Stomach smooth muscle (tissue), 2 donors: ENCODE measurements around the gene PHLDB2.

Source experiments
- H3K27ac ChIP-seq: one replicate; pipeline ENCODE4 v1.7.0; 2013; ENCODE audit warnings: mild to moderate bottlenecking, low read length, inconsistent platforms
- H3K27me3 ChIP-seq, 2 donors: one replicate each; pipeline ENCODE4 v1.7.0; 2013; ENCODE audit warnings: low read length in 2 of 2; ENCODE audit not compliant: insufficient read depth in 2 of 2, control insufficient read depth in 1 of 2
- H3K36me3 ChIP-seq, 2 donors: one replicate each; pipeline ENCODE4 v1.7.0; 2013; ENCODE audit warnings: low read length in 2 of 2; ENCODE audit not compliant: control insufficient read depth in 2 of 2, insufficient read depth in 2 of 2
- H3K4me1 ChIP-seq: one replicate; pipeline ENCODE4 v1.7.0; 2013; ENCODE audit warnings: low read length; ENCODE audit not compliant: control insufficient read depth, insufficient read depth
- H3K4me3 ChIP-seq, 2 donors: one replicate each; pipeline ENCODE4 v1.7.0; 2013; ENCODE audit warnings: low read length in 2 of 2
- H3K9ac ChIP-seq, 2 donors: one replicate each; pipeline ENCODE4 v1.7.0; 2013; ENCODE audit warnings: low read length in 2 of 2, mild to moderate bottlenecking in 1 of 2
- H3K9me3 ChIP-seq, 2 donors: one replicate each; pipeline ENCODE4 v1.7.0; 2013; ENCODE audit warnings: low read length in 2 of 2; ENCODE audit not compliant: control insufficient read depth in 2 of 2
- donor health status: healthy.
- donor health status: Pancreatic carcinoma.

Gene PHLDB2

DNA sequence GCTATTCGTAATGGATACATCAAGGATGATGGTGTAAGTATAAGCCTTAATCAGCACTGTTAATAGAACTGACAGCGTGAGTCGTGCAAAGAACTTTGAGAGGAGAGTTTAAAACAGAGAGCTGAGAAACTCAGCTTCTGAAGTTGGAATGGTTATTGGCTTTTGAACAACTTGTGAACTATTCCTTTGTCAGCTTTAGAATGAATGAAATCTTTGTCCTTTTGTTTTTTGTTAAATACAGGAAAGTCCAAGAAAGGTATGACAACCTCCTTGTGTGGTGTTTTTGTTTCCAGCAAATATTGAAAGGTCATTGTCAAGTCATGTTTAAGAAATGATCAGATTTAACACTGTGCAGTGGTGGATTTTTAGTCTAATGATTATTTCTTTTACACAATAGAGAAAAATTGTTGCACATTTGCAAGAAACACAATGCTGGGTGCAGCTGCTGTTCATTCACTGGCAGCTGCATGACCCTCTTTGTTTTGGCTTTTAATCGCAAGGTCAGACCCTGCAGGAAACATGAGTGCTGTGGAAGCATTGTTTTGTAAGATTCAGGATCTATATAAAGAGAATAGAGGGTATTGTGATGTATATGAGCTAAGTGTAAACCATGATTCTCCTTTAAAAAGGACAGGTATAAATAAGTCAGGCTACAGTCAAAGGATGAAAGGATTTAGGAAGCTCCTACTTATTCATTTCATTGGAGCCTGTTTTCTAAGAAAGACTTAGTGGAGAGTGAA, 98.1 kb downstream of the PHLDB2 start:
- Histone ChIP-seq H3K4me3 (no peak overlapping the region), H3K9me3 (no peaks in the 10 kb centered on the region), H3K36me3 (peaks cover 17 to 27% of the 10 kb centered on the region in 2 donors), H3K27ac (no peak overlapping the region), H3K4me1 (no peaks in the 10 kb centered on the region), H3K27me3 (no peaks in the 10 kb centered on the region), H3K9ac (no peak overlapping the region)

DNA sequence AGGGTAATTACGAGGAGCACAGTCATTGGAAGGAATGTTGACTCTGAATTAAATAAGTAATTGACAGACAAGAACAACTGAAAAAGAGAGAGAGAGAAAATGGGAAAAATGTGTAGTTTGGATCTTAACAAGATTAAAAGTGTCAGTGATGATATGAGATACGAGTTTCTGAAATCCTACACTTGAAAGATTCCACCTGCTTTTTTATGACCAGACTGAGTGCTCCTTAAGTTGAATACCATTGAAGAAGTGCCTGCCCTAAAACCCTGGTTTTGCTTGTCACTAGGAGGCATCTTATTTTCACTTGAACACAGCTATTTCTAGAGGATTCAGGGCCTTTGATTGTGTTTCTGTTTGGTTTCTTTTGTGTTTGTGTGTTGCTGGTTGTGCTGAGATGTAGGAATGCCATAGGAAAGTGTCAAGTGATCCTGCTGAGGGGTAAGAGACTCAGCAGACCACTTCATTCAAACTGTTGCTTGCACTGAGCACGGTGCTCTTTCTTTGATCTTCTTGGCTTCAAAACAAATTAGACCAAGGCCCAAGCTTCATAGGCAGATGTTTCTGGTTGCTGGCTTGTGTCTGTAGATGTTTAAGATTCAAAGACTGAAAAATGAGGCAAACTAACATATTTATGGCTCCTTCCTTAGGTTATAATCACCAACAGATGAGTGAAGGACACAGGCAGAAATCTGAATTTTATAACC, 102.5 kb downstream of the PHLDB2 start:
- Histone ChIP-seq H3K4me3 (no peak overlapping the region), H3K27ac (no peak overlapping the region), H3K9ac (no peak overlapping the region), H3K36me3 (peaks cover 0 to 21% of the 10 kb centered on the region in 2 donors), H3K4me1 (no peaks in the 10 kb centered on the region), H3K27me3 (no peaks in the 10 kb centered on the region), H3K9me3 (no peaks in the 10 kb centered on the region)

DNA sequence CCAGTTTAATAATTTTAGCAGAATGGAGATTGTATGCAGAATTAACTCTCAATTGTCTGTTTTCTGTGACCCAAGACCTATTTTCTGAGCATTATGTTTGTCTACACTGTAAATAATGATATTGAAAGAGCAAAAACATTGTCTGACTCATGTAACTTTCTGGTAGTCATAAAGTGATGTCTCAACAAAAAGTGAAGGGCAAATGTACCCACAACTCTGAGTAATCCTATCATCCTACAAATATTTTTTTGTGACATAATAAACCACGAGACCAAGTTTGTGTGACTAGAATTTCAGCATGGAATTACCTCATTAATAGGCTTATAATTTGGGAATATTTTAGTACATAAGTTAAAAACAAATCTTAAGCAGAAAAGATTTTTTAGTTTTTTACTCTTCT, 104.4 kb downstream of the PHLDB2 start:
- Histone ChIP-seq H3K4me3 (no peak overlapping the region), H3K4me1 (peaks cover 4% of the 10 kb centered on the region), H3K27me3 (no peaks in the 10 kb centered on the region), H3K36me3 (peaks cover 0 to 21% of the 10 kb centered on the region in 2 donors), H3K9me3 (no peaks in the 10 kb centered on the region), H3K9ac (no peak overlapping the region), H3K27ac (no peak overlapping the region)

DNA sequence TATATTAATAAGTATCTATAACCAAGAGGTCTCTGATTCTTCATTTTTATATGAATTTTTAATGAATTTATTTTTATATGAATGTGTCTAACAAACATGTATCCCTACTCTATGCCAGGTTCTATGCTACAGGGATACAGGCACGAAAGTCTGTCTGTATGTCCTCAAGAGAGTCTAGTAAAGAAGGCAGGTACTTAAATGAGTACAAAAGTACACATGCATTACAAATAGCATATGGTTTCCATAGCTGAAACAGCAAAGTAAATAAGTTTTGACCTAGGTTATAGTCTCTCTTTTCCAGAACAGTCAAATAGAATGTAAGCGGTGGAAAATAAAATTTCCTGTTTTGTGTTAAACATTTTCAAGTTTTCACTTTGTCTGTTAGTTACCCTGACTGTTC, 106.4 kb downstream of the PHLDB2 start:
- Histone ChIP-seq H3K4me3 (no peak overlapping the region), H3K27me3 (no peaks in the 10 kb centered on the region), H3K9ac (no peak overlapping the region), H3K36me3 (peaks cover 5 to 20% of the 10 kb centered on the region in 2 donors), H3K4me1 (peaks cover 4% of the 10 kb centered on the region), H3K9me3 (no peaks in the 10 kb centered on the region), H3K27ac (no peak overlapping the region)

DNA sequence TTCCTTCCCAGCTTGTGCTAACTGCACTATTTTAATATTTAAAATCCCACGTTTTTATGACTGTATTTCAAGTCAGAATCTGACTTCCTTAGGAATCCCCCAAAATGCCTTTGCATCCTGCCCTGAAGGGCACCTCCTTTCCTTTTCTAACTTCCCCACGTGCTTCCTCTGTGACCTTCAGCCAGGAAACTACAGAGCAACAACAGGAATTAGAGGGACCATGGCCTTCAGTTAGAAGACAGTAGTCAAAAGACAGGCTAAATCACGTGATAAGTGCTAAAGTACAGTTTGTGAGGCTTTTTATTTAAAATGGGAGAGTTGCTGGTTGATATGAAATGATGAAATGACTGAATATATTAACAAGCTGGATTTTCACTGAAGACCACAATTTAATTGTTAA, 108.0 kb downstream of the PHLDB2 start:
- Histone ChIP-seq H3K9me3 (no peaks in the 10 kb centered on the region), H3K27me3 (no peaks in the 10 kb centered on the region), H3K36me3 (peaks cover 5 to 20% of the 10 kb centered on the region in 2 donors), H3K4me1 (peaks cover 8% of the 10 kb centered on the region), H3K4me3 (no peak overlapping the region), H3K9ac (no peak overlapping the region), H3K27ac (no peak overlapping the region)

DNA sequence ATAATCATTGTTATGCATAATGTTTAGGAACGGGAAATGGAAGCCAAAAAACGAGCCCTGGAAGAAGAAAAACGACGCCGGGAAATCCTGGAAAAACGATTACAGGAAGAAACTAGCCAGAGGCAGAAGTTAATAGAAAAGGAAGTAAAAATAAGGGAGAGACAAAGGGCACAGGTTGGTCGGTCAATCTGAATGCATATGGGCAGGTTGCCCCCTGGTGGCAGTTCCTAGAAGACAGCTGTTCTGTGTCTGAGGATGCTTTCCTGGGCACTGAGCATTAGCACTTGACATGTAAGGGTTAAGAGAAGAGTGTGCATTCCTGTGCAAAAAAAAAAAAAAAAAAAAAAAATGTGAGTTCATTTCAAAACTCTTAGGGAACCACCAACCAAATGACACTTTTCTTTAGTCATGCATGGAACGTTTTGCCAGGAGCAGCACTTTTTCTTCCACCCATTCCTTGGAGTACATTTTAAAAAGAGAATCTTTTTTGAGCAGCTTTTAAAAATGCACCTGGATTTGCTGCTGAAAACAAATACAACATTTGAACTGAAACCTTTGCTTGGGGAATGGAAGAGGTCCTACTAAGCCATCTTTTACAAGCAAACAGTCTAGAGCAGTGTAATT, 108.7 kb downstream of the PHLDB2 start:
- H3K36me3 ChIP-seq = peaks cover 5 to 19% of the 10 kb centered on the region in 2 donors
- H3K27me3 ChIP-seq = no peaks in the 10 kb centered on the region
- no peak overlapping the region for H3K9ac ChIP-seq
- H3K4me3 ChIP-seq = no peak overlapping the region
- H3K4me1 ChIP-seq = peaks cover 8% of the 10 kb centered on the region
- H3K9me3 ChIP-seq = no peaks in the 10 kb centered on the region
- H3K27ac ChIP-seq = no peak overlapping the region

DNA sequence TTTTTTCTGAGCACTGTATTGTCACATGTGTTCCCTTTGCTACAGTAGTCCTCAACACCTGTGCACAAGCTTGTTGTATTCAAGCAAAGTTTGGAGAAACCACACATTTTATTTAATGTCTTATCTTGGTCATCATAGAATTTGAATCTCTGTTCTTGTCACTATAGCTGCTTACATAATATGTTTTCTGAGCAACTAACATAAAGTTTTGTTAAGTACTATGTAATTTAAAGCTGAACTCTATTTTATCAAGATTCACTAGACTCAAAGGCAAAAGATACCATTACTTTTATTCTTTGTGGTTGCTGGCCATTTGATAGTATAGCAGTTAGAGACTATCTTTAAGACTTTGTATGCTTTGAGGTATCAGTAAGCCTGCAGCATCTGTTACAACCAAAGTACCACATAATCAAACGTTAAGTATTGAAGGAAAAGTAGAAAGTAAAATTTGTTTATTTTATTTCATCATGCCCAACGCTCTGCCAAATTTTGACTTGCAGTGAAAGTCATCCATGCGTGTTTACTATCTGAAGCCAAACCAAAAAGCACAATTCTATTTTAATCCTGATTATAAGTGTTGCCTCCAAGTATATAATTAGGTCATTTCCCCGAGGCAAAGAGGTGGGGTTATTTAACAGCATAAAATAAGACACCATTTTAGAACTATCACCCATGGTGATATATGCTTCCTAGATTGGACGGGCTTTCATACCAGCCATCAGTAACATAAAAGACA, 109.4 kb downstream of the PHLDB2 start:
- Histone ChIP-seq H3K9ac (no peak overlapping the region), H3K9me3 (no peaks in the 10 kb centered on the region), H3K4me3 (no peak overlapping the region), H3K27me3 (no peaks in the 10 kb centered on the region), H3K4me1 (peaks cover 8% of the 10 kb centered on the region), H3K27ac (no peak overlapping the region), H3K36me3 (peaks cover 5 to 20% of the 10 kb centered on the region in 2 donors)

DNA sequence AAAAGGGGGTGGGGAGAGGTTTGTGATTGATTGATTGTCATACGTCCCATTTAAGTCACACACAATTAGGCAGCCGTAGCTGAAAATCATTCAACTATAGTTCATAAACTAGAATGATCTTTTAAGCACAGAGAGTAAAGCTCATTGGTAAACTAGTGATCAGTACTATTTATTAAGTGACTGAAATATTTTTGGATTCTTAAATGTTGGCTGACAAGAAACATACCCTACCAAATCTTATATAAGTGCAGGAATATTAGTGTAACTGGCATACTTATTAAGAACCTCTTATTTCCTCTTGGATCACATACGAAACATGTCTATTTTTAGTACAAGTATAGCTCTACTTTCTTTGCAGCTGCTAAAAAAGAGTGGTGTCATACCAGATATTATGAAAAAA, 111.3 kb downstream of the PHLDB2 start:
- Histone ChIP-seq H3K4me3 (no peak overlapping the region), H3K27ac (no peak overlapping the region), H3K9me3 (no peaks in the 10 kb centered on the region), H3K4me1 (peaks cover 8% of the 10 kb centered on the region), H3K9ac (no peak overlapping the region), H3K36me3 (peaks cover 5 to 18% of the 10 kb centered on the region in 2 donors), H3K27me3 (no peaks in the 10 kb centered on the region)

DNA sequence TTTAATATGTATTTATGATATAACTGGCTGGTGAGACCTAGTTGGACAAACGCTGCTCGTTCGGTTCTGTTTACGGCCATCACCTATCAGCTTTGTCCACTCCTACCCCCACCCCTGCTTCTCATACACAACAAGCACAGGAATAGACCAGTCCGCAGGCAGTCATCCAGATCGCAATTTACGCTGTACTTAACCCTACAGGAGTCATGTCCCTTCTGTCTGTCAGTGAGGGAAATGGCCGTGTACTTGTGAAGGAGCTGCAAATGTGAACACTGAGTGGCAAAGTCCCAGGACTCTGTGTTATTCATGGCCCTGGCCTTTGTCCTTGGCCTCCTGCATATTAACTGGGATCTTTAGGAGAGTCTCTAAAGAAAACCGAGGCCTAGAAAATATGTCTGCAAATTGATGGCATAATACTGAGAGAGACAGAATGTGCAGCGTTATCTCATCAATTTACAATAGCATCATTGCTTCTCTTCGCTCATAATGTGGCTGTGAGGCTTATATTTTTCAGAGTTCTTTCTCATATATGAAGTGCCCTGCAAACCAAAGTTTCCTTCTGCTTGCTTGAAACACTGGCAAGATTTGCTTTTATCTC, 112.6 kb downstream of the PHLDB2 start:
- no peaks in the 10 kb centered on the region for H3K27me3 ChIP-seq
- H3K9me3 ChIP-seq = no peaks in the 10 kb centered on the region
- H3K27ac ChIP-seq = no peak overlapping the region
- H3K4me3 ChIP-seq = no peak overlapping the region
- peaks cover 5 to 18% of the 10 kb centered on the region in 2 donors for H3K36me3 ChIP-seq
- H3K4me1 ChIP-seq = peaks cover 8% of the 10 kb centered on the region
- H3K9ac ChIP-seq = no peak overlapping the region

DNA sequence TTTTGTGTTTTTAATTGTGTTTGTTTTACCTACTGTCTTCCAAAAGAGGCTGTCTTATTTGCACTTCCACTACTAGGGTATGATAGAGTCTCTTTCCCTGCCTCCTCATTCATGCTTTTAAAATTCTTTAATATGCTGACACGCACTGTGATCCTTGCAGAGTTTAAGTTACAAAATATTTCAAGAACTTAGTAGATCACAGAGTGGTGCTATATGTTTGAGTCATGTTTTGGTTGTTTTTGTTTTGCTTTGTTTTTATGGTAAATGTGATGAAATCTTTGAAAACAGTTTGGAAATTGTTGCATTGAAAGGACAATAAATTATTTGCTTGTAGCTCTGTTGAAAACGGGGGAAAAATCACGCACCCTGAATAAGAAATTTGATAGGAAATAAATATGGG, 113.8 kb downstream of the PHLDB2 start:
- Histone ChIP-seq H3K36me3 (peaks cover 5 to 18% of the 10 kb centered on the region in 2 donors), H3K27ac (no peak overlapping the region), H3K4me3 (no peak overlapping the region), H3K9me3 (no peaks in the 10 kb centered on the region), H3K27me3 (no peaks in the 10 kb centered on the region), H3K4me1 (peaks cover 3% of the 10 kb centered on the region), H3K9ac (no peak overlapping the region)
